C4-2B (cell line): ENCODE data around the gene SERPINF2.

ENCODE experiments used
- ZFX ChIP-seq: fragments of 450-650 bp; IDR thresholded peaks from 2 replicates; pipeline ENCODE4 v1.6.1; 2017
- TF ChIP-seq, protein P1 (sequence below): fragments of 450-650 bp; conservative IDR thresholded peaks from 2 replicates; pipeline ENCODE4 v1.5.1; 2017; ENCODE audit warnings: mild to moderate bottlenecking

DNA sequence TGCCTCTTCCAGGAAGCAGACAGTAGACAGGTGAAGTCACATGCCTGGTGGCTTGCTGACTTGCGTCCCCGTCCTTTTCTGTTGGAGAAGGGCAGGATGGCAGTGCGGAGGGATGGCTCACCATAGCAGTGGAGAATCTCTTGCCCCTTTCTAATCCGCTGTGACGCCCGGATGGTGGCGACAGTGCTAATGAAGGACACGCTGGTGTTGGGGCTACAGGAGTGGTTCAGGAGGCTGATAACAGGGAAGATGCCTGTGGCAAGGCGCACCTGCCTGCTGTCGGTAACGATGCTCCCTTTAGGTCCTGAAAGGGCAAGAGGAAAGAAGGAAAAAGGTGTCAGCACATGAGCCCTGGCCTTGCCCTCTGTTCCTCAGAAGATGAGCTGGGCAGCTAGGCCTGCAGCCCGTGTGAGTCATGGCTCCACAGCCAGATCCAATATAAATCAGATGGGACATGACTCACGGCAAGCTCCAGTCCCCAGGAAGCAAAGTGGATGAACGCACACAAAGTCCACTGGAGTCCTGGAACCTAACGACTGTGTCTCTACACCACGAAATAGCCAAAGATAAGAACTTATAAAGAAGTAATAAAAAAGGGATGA lies 44.7 kb downstream of the SERPINF2 start:
- TF ChIP-seq, protein P1, sequence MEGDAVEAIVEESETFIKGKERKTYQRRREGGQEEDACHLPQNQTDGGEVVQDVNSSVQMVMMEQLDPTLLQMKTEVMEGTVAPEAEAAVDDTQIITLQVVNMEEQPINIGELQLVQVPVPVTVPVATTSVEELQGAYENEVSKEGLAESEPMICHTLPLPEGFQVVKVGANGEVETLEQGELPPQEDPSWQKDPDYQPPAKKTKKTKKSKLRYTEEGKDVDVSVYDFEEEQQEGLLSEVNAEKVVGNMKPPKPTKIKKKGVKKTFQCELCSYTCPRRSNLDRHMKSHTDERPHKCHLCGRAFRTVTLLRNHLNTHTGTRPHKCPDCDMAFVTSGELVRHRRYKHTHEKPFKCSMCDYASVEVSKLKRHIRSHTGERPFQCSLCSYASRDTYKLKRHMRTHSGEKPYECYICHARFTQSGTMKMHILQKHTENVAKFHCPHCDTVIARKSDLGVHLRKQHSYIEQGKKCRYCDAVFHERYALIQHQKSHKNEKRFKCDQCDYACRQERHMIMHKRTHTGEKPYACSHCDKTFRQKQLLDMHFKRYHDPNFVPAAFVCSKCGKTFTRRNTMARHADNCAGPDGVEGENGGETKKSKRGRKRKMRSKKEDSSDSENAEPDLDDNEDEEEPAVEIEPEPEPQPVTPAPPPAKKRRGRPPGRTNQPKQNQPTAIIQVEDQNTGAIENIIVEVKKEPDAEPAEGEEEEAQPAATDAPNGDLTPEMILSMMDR = no peak
- no peak for TF ChIP-seq ZFX
